ENCODE data around the gene KITLG. TPM values are rescaled to one million over a fixed set of nuclear protein-coding genes. Genes with fewer than 3 reads are reported as not detected.
A peak's percentile ranks its signal among the peaks of the same experiment; 100 is the strongest.

Gene KITLG
- total and polyA plus RNA-seq, 2 experiments from 2014 or later: 3.1 to 10.7 TPM

DNA sequence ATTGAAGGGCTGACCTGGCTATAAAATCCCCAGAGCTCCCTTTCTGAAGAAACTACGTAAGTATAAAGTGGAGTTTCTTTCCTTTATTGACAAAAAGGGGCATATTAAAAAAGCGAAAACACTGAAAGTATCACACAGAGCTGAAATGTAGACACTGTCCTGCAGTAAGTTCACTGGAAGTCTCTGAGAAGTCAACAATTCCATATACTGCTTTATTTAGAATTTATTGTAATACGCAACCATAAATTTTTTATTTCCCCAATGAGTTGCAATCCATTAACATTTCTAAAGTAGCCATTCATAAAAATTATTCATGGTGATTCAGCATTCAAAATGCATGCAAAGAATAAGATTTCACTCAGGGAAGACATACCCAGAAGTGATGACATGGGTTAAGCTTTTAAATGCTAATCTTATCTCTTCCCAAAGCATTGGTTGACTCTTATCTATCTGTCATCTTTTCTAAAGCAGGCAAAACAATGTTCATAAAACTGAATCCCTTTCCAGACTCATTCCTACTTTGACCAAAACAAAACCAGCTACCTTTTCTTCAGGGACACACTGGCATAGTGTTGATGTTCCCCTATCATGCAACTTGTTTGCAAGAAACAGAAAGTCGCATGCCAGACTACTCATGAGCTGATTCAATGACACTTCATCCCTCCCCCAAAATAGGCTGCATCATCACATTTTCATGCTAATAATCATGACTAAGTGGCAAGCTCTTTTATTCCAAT lies 17.3 kb downstream of the KITLG start:
- H3K27ac Mint-ChIP-seq: peak overlapping the region; percentile 16; the same call in 1 of the 2 replicates
- no peak overlapping the region for H3K27ac ChIP-seq (ENCODE audit: low read depth)
- TF ChIP-seq, protein P1, sequence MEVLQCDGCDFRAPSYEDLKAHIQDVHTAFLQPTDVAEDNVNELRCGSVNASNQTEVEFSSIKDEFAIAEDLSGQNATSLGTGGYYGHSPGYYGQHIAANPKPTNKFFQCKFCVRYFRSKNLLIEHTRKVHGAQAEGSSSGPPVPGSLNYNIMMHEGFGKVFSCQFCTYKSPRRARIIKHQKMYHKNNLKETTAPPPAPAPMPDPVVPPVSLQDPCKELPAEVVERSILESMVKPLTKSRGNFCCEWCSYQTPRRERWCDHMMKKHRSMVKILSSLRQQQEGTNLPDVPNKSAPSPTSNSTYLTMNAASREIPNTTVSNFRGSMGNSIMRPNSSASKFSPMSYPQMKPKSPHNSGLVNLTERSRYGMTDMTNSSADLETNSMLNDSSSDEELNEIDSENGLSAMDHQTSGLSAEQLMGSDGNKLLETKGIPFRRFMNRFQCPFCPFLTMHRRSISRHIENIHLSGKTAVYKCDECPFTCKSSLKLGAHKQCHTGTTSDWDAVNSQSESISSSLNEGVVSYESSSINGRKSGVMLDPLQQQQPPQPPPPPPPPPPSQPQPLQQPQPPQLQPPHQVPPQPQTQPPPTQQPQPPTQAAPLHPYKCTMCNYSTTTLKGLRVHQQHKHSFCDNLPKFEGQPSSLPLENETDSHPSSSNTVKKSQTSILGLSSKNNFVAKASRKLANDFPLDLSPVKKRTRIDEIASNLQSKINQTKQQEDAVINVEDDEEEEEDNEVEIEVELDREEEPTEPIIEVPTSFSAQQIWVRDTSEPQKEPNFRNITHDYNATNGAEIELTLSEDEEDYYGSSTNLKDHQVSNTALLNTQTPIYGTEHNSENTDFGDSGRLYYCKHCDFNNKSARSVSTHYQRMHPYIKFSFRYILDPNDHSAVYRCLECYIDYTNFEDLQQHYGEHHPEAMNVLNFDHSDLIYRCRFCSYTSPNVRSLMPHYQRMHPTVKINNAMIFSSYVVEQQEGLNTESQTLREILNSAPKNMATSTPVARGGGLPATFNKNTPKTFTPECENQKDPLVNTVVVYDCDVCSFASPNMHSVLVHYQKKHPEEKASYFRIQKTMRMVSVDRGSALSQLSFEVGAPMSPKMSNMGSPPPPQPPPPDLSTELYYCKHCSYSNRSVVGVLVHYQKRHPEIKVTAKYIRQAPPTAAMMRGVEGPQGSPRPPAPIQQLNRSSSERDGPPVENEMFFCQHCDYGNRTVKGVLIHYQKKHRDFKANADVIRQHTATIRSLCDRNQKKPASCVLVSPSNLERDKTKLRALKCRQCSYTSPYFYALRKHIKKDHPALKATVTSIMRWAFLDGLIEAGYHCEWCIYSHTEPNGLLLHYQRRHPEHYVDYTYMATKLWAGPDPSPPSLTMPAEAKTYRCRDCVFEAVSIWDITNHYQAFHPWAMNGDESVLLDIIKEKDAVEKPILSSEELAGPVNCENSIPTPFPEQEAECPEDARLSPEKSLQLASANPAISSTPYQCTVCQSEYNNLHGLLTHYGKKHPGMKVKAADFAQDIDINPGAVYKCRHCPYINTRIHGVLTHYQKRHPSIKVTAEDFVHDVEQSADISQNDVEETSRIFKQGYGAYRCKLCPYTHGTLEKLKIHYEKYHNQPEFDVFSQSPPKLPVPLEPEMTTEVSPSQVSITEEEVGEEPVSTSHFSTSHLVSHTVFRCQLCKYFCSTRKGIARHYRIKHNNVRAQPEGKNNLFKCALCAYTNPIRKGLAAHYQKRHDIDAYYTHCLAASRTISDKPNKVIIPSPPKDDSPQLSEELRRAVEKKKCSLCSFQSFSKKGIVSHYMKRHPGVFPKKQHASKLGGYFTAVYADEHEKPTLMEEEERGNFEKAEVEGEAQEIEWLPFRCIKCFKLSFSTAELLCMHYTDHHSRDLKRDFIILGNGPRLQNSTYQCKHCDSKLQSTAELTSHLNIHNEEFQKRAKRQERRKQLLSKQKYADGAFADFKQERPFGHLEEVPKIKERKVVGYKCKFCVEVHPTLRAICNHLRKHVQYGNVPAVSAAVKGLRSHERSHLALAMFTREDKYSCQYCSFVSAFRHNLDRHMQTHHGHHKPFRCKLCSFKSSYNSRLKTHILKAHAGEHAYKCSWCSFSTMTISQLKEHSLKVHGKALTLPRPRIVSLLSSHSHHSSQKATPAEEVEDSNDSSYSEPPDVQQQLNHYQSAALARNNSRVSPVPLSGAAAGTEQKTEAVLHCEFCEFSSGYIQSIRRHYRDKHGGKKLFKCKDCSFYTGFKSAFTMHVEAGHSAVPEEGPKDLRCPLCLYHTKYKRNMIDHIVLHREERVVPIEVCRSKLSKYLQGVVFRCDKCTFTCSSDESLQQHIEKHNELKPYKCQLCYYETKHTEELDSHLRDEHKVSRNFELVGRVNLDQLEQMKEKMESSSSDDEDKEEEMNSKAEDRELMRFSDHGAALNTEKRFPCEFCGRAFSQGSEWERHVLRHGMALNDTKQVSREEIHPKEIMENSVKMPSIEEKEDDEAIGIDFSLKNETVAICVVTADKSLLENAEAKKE (CRISPR knock-in tag; IDR thresholded peaks at IDR 0.05): no peak
- TF ChIP-seq ZNF331 (CRISPR knock-in tag; IDR thresholded peaks at IDR 0.05; ENCODE audit: low read depth) (no peak), ZNF114 (CRISPR knock-in tag; IDR thresholded peaks at IDR 0.05) (no peak), NANOG (IDR thresholded peaks at IDR 0.05; ENCODE audit: borderline replicate concordance) (no peak), STAT1 (IDR thresholded peaks at IDR 0.05; ENCODE audit: unreplicated experiment) (no peak), JUNB (IDR thresholded peaks at IDR 0.05; ENCODE audit: unreplicated experiment) (no peak), EZH2phosphoT487 (IDR thresholded peaks at IDR 0.05; ENCODE audit: unreplicated experiment) (no peak), POLR2AphosphoS5 (IDR thresholded peaks at IDR 0.05; ENCODE audit: low read depth) (no peak), EZH2 (IDR thresholded peaks at IDR 0.05; ENCODE audit: low read depth, unreplicated experiment) (no peak), CREB1 (CRISPR knock-in tag; IDR thresholded peaks at IDR 0.05; ENCODE audit: low read depth) (no peak)
- TF ChIP-seq, protein P2, sequence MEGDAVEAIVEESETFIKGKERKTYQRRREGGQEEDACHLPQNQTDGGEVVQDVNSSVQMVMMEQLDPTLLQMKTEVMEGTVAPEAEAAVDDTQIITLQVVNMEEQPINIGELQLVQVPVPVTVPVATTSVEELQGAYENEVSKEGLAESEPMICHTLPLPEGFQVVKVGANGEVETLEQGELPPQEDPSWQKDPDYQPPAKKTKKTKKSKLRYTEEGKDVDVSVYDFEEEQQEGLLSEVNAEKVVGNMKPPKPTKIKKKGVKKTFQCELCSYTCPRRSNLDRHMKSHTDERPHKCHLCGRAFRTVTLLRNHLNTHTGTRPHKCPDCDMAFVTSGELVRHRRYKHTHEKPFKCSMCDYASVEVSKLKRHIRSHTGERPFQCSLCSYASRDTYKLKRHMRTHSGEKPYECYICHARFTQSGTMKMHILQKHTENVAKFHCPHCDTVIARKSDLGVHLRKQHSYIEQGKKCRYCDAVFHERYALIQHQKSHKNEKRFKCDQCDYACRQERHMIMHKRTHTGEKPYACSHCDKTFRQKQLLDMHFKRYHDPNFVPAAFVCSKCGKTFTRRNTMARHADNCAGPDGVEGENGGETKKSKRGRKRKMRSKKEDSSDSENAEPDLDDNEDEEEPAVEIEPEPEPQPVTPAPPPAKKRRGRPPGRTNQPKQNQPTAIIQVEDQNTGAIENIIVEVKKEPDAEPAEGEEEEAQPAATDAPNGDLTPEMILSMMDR (conservative IDR thresholded peaks at IDR 0.05; ENCODE audit: low read depth in 2 of 2): no peak
- TF ChIP-seq, protein P3, sequence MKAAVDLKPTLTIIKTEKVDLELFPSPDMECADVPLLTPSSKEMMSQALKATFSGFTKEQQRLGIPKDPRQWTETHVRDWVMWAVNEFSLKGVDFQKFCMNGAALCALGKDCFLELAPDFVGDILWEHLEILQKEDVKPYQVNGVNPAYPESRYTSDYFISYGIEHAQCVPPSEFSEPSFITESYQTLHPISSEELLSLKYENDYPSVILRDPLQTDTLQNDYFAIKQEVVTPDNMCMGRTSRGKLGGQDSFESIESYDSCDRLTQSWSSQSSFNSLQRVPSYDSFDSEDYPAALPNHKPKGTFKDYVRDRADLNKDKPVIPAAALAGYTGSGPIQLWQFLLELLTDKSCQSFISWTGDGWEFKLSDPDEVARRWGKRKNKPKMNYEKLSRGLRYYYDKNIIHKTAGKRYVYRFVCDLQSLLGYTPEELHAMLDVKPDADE (IDR thresholded peaks at IDR 0.05): no peak
- TF ChIP-seq, protein P4, sequence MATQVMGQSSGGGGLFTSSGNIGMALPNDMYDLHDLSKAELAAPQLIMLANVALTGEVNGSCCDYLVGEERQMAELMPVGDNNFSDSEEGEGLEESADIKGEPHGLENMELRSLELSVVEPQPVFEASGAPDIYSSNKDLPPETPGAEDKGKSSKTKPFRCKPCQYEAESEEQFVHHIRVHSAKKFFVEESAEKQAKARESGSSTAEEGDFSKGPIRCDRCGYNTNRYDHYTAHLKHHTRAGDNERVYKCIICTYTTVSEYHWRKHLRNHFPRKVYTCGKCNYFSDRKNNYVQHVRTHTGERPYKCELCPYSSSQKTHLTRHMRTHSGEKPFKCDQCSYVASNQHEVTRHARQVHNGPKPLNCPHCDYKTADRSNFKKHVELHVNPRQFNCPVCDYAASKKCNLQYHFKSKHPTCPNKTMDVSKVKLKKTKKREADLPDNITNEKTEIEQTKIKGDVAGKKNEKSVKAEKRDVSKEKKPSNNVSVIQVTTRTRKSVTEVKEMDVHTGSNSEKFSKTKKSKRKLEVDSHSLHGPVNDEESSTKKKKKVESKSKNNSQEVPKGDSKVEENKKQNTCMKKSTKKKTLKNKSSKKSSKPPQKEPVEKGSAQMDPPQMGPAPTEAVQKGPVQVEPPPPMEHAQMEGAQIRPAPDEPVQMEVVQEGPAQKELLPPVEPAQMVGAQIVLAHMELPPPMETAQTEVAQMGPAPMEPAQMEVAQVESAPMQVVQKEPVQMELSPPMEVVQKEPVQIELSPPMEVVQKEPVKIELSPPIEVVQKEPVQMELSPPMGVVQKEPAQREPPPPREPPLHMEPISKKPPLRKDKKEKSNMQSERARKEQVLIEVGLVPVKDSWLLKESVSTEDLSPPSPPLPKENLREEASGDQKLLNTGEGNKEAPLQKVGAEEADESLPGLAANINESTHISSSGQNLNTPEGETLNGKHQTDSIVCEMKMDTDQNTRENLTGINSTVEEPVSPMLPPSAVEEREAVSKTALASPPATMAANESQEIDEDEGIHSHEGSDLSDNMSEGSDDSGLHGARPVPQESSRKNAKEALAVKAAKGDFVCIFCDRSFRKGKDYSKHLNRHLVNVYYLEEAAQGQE (IDR thresholded peaks at IDR 0.05; ENCODE audit: unreplicated experiment): no peak
- no peaks in the 10 kb centered on the region for H3K27me3 Mint-ChIP-seq (ENCODE audit: insufficient read depth, low read depth, poor library complexity)
- 0 out of 2 replicates have a peak, but pooled peaks cover 4% of the 10 kb centered on the region for H3K79me2 ChIP-seq (replicated peaks; ENCODE audit: insufficient read depth)
- H3K4me2 ChIP-seq: no peak overlapping the region
- no peaks in the 10 kb centered on the region for H3K36me3 Mint-ChIP-seq (ENCODE audit: low read depth)
- H3K4me3 Mint-ChIP-seq: no peak overlapping the region
- DNase-seq (ENCODE audit: low spot score): no peak
- H3K36me3 ChIP-seq (ENCODE audit: insufficient read depth): no peaks in the 10 kb centered on the region
- no peak overlapping the region for H2AFZ ChIP-seq
- no peaks in the 10 kb centered on the region for H3K9me3 Mint-ChIP-seq
- no peaks in the 10 kb centered on the region for H4K20me1 ChIP-seq (replicated peaks; ENCODE audit: insufficient read depth)
- no peak overlapping the region for H3K4me3 ChIP-seq
- H3K4me1 Mint-ChIP-seq: peaks cover 24% of the 10 kb centered on the region
- ATAC-seq: no peak
- no peaks in the 10 kb centered on the region for H3K9me2 ChIP-seq (ENCODE audit: insufficient read depth)
- no peaks in the 10 kb centered on the region for H3K27me3 ChIP-seq (ENCODE audit: insufficient read depth)
- peaks cover 11% of the 10 kb centered on the region; the same call in 1 of the 2 replicates for H3K4me1 ChIP-seq (ENCODE audit: insufficient read depth)
- H3F3A ChIP-seq (replicated peaks; ENCODE audit: low read depth): no peaks in the 10 kb centered on the region

Data from GM23338 (cell line).